ENCODE measurements around the gene STIM1.

STIM1 gene

DNA sequence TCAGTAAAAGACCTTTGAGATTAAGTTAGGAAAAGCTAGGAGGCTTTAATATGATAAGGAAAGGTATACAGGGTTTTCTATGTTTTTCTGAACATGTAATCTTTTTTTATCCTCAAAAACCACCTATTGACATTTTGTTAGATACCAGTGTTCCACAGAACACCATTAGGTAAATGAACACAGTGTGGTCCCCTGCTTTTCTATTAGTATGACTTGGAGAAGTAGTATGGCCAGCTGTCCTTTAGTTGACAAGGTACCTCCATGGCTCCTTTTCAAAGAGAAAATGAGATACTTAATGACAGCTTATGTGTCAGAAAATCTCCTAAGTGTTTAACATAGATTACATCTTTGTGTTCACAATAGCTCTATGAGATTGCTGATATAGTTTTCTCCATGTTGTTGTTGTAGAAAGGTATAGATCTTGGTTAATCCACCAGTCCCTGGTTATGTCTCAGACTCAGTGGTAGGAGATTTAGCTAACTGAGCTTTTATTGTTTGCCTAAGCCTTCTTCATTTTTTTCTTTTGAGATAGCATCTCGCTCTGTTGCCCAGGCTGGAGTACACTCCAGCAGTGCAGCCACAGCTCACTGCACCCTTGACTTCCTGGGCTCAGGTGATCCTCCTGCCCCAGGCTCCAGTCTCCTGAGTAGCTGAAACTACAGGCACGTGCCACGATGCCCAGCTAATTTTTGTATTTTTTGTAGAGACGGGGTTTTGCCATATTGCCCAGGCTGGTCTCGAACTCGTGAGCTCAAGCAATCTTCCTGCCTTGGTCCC, 46.0 kb downstream of the STIM1 start:
- DNase-seq: no peak
- Histone ChIP-seq H3K36me3 (replicated peaks) (no peaks in the 10 kb centered on the region), H3K27ac (no peak overlapping the region), H3K4me3 (ENCODE audit: low read depth, low read length) (no peak overlapping the region), H3K27me3 (replicated peaks) (no peaks in the 10 kb centered on the region)
- in situ Hi-C loops (cut with HindIII; ENCODE audit: low pct_ligation_motif_present, low sequenced_read_pairs): no loop called here
- TF ChIP-seq, protein P1, sequence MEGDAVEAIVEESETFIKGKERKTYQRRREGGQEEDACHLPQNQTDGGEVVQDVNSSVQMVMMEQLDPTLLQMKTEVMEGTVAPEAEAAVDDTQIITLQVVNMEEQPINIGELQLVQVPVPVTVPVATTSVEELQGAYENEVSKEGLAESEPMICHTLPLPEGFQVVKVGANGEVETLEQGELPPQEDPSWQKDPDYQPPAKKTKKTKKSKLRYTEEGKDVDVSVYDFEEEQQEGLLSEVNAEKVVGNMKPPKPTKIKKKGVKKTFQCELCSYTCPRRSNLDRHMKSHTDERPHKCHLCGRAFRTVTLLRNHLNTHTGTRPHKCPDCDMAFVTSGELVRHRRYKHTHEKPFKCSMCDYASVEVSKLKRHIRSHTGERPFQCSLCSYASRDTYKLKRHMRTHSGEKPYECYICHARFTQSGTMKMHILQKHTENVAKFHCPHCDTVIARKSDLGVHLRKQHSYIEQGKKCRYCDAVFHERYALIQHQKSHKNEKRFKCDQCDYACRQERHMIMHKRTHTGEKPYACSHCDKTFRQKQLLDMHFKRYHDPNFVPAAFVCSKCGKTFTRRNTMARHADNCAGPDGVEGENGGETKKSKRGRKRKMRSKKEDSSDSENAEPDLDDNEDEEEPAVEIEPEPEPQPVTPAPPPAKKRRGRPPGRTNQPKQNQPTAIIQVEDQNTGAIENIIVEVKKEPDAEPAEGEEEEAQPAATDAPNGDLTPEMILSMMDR (IDR thresholded peaks at IDR 0.05; ENCODE audit: low read depth, low read length, missing control alignments): no peak

DNA sequence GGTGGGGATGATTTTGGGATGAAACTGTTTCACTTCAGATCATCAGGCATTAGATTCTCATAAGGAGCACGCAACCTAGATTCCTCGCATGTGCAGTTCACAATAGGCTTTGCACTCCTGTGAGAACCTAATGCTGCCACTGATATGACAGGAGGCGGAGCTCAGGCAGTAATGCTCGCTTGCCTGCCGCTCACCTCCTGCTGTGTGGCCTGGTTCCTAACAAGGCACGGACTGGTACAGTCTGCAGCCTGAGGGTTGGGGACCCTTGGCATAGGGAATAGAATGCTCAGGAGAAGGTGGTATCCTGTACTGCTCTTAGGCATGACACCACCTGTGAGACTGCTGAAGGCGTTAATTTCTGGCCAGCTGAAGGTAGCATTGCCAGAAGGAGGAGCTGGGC, 47.0 kb downstream of the STIM1 start:
- DNase-seq: no peak
- H3K36me3 ChIP-seq (replicated peaks): no peaks in the 10 kb centered on the region
- in situ Hi-C loops (cut with HindIII; ENCODE audit: low pct_ligation_motif_present, low sequenced_read_pairs): no loop called here
- no peaks in the 10 kb centered on the region for H3K27me3 ChIP-seq (replicated peaks)
- H3K4me3 ChIP-seq (ENCODE audit: low read depth, low read length): no peak overlapping the region
- TF ChIP-seq, protein P1 (IDR thresholded peaks at IDR 0.05; ENCODE audit: low read depth, low read length, missing control alignments): no peak
- no peak overlapping the region for H3K27ac ChIP-seq

DNA sequence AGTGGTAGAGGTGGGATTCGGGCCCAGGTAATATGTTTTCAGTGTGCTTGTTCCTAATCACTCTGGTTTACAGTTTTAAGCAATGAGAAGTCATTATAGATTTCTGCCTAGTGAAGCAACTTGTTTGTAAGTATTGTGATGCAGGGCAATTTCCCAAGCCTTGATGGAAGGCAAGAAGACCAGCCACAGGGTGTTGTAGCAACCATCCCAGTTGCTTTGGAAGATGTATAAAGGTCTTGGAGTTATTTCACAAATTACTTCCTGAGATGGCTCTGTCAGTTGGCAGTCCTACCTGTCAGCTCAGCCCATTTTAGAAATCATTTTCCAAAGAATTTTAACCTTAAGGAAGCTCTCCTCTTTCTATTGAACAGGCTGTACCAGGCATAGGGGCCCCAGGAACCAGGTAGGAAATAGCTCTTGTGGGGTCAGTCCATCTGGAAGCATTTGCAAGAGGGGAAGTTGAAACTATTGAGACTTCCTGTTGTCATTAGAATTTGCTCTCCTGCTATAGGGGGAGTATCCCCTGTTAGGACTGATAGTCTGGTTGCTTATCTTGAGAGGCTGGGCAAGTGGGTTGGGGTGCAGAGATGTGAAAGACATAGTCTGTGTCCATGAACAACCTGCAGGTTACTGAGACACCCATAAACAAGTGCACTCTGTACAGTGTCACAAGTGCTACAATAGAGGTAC, 47.9 kb downstream of the STIM1 start:
- no peak overlapping the region for H3K27ac ChIP-seq

DNA sequence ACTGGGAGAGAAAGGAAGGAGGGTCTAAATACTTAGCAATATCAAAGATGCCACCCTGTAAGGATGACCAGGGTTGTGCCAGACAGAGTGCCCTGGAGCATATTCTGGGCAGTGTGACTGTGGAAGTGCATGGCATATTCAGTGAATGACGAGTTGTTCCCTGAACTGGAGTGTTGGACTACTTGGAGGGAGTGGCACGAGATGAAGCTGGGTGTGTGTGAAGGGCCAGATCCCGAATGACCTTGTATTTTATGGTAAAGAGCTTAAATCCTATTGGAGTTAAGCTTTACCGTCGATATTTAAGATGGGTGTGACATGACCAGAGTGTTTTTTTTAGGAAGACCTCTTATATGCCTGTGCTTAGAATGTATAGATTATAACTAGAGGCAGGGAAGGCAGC, 48.8 kb downstream of the STIM1 start:
- no peak overlapping the region for H3K27ac ChIP-seq

More for the DNA sequence above, 47.9 kb downstream of the STIM1 start:
- in situ Hi-C loops (cut with HindIII; ENCODE audit: low pct_ligation_motif_present, low sequenced_read_pairs): no loop called here
- Histone ChIP-seq H3K36me3 (replicated peaks) (no peaks in the 10 kb centered on the region), H3K4me3 (ENCODE audit: low read depth, low read length) (no peak overlapping the region), H3K27me3 (replicated peaks) (no peaks in the 10 kb centered on the region)
- TF ChIP-seq, protein P1 (IDR thresholded peaks at IDR 0.05; ENCODE audit: low read depth, low read length, missing control alignments): no peak
- DNase-seq: no peak

DNA sequence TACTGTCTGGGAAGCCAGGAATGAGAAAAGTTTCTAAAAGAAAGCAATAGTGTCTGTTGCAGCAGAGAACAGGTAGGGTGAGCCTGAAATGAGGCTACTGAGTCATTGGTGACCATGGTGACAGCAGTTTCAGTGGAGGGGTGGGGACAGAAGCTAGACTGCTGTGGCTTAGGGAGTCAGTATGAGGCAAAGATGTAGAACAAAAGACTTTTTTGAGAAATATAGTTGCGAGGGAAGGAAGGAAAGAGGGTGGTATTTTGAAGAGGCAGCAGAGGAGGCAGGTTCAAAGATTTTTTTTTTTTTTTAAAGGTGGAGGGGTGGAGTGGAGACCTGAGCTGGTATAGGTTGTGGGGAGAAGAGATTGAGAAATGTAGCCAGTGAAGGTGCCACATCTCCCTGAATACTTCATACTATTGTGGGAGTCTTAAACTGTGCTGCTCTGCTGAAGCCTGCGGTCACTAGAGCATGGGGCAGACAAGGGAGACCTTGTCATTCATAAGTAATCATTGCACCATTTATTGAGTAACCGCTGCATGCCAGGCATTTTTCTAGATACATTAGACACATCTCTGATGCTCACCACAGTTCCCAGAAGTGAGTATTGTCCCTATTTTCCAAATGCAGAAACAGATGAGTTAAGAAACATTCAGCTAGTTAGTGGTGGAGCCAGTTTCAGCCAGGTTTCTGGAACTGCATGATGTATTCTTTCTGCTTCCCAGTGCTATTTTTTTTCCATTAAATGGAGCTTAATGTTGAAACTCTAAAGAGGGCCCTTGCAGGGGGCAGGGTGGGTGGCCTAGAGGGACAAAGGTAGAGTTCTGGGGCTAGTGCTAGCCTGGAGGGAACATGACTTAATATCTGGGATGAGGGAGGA, 49.9 kb downstream of the STIM1 start:
- Histone ChIP-seq H3K27me3 (replicated peaks) (no peaks in the 10 kb centered on the region), H3K36me3 (replicated peaks) (no peaks in the 10 kb centered on the region), H3K27ac (peak overlapping the region; percentile 45), H3K4me3 (ENCODE audit: low read depth, low read length) (no peak overlapping the region)
- in situ Hi-C loops (cut with HindIII; ENCODE audit: low pct_ligation_motif_present, low sequenced_read_pairs): no loop called here
- TF ChIP-seq, protein P1 (IDR thresholded peaks at IDR 0.05; ENCODE audit: low read depth, low read length, missing control alignments): no peak
- peak; percentile 83 for DNase-seq

More for the DNA sequence above, 48.8 kb downstream of the STIM1 start:
- no peak overlapping the region for H3K4me3 ChIP-seq (ENCODE audit: low read depth, low read length)
- no peak for DNase-seq
- H3K27me3 ChIP-seq (replicated peaks): no peaks in the 10 kb centered on the region
- in situ Hi-C loops (cut with HindIII; ENCODE audit: low pct_ligation_motif_present, low sequenced_read_pairs): no loop called here
- TF ChIP-seq, protein P1 (IDR thresholded peaks at IDR 0.05; ENCODE audit: low read depth, low read length, missing control alignments): no peak
- no peaks in the 10 kb centered on the region for H3K36me3 ChIP-seq (replicated peaks)

Data from brain microvascular endothelial cell (primary cell).